H9 (cell line): ENCODE data around the gene NR2F2. TPM values are rescaled to one million over a fixed set of nuclear protein-coding genes. Genes with fewer than 3 reads are reported as not detected.

Source experiments
- DNase-seq: peaks from one replicate; pipeline ENCODE4 v3.0.0-alpha.2; 2017
- H2AFZ ChIP-seq: one replicate; pipeline ENCODE4 v1.6.1; 2013; ENCODE audit warnings: mild to moderate bottlenecking, low read length, control low read depth, moderate library complexity
- H2AK5ac ChIP-seq: 2 replicates; pipeline ENCODE4 v1.6.1; 2013; ENCODE audit warnings: low read length, control low read depth, mixed read lengths; ENCODE audit not compliant: insufficient read length
- H2BK120ac ChIP-seq: one replicate; pipeline ENCODE4 v1.6.1; 2013; ENCODE audit warnings: low read depth, mild to moderate bottlenecking, low read length, control low read depth, inconsistent platforms; ENCODE audit not compliant: poor library complexity, severe bottlenecking
- H2BK12ac ChIP-seq: 2 replicates; pipeline ENCODE4 v1.6.1; 2013; ENCODE audit warnings: low read length, control low read depth, mixed read lengths, low read depth; ENCODE audit not compliant: insufficient read length
- H2BK15ac ChIP-seq: 2 replicates; pipeline ENCODE4 v1.6.1; 2013; ENCODE audit warnings: low read depth, low read length, control low read depth
- H2BK20ac ChIP-seq: one replicate; pipeline ENCODE4 v1.6.1; 2013; ENCODE audit warnings: low read depth, mild to moderate bottlenecking, low read length, control low read depth, inconsistent platforms; ENCODE audit not compliant: poor library complexity, severe bottlenecking
- H2BK5ac ChIP-seq: 2 replicates; pipeline ENCODE4 v1.6.1; 2013; ENCODE audit warnings: low read length, control low read depth, mixed read lengths; ENCODE audit not compliant: insufficient read length
- H3K14ac ChIP-seq: 2 replicates; pipeline ENCODE4 v1.6.1; 2013; ENCODE audit warnings: low read length, control low read depth; ENCODE audit not compliant: insufficient read depth
- H3K18ac ChIP-seq: 2 replicates; pipeline ENCODE4 v1.6.1; 2013; ENCODE audit warnings: low read depth, mild to moderate bottlenecking, mixed read lengths, low read length, control low read depth; ENCODE audit not compliant: insufficient read length
- H3K23ac ChIP-seq: 2 replicates; pipeline ENCODE4 v1.6.1; 2013; ENCODE audit warnings: low read length, control low read depth, mixed read lengths, low read depth; ENCODE audit not compliant: insufficient read length
- H3K23me2 ChIP-seq: 2 replicates; pipeline ENCODE4 v1.6.1; 2013; ENCODE audit warnings: low read depth, mild to moderate bottlenecking, mixed read lengths, low read length, control low read depth; ENCODE audit not compliant: insufficient read length, poor library complexity, severe bottlenecking
- H3K27ac ChIP-seq: 2 replicates; pipeline ENCODE4 v1.5.1; 2013; ENCODE audit warnings: low read length, control low read depth, mixed read lengths, low read depth; ENCODE audit not compliant: insufficient read length
- H3K27me3 ChIP-seq: 2 replicates; pipeline ENCODE4 v1.6.1; 2013; ENCODE audit warnings: low read length, control low read depth, inconsistent platforms; ENCODE audit not compliant: insufficient read depth
- H3K4ac ChIP-seq: 2 replicates; pipeline ENCODE4 v1.6.1; 2013; ENCODE audit warnings: low read depth, mild to moderate bottlenecking, control low read depth, inconsistent platforms, low read length, moderate library complexity
- H3K4me1 ChIP-seq: 2 replicates; pipeline ENCODE4 v1.6.1; 2013; ENCODE audit warnings: low read length, control low read depth, inconsistent platforms; ENCODE audit not compliant: insufficient read depth
- H3K4me2 ChIP-seq: 2 replicates; pipeline ENCODE4 v1.6.1; 2013; ENCODE audit warnings: low read length, control low read depth, mixed read lengths; ENCODE audit not compliant: insufficient read length, insufficient read depth
- H3K56ac ChIP-seq: 2 replicates; pipeline ENCODE4 v1.6.1; 2013; ENCODE audit warnings: low read depth, mild to moderate bottlenecking, mixed read lengths, low read length, control low read depth; ENCODE audit not compliant: insufficient read length
- H3K79me1 ChIP-seq: 2 replicates; pipeline ENCODE4 v1.6.1; 2013; ENCODE audit warnings: low read depth, mild to moderate bottlenecking, moderate library complexity, low read length, control low read depth, inconsistent platforms; ENCODE audit not compliant: insufficient read depth, poor library complexity, severe bottlenecking
- H3K79me2 ChIP-seq: 2 replicates; pipeline ENCODE4 v1.6.1; 2013; ENCODE audit warnings: low read length, control low read depth, inconsistent platforms; ENCODE audit not compliant: insufficient read depth
- H3K9ac ChIP-seq: 2 replicates; pipeline ENCODE4 v1.6.1; 2013; ENCODE audit warnings: low read length, control low read depth, mixed read lengths; ENCODE audit not compliant: insufficient read length; ENCODE audit errors: extremely low read depth
- H3K9me3 ChIP-seq: one replicate; pipeline ENCODE4 v1.6.1; 2013; ENCODE audit warnings: low read depth, low read length, inconsistent platforms; ENCODE audit not compliant: control insufficient read depth
- H3T11ph ChIP-seq: one replicate; pipeline ENCODE4 v1.6.1; 2013; ENCODE audit warnings: mild to moderate bottlenecking, low read length, control low read depth, inconsistent platforms
- H4K20me1 ChIP-seq: one replicate; pipeline ENCODE4 v1.6.1; 2013; ENCODE audit not compliant: control insufficient read depth, insufficient read length, insufficient read depth
- H4K5ac ChIP-seq: 2 replicates; pipeline ENCODE4 v1.6.1; 2013; ENCODE audit warnings: low read depth, mild to moderate bottlenecking, mixed read lengths, low read length, control low read depth; ENCODE audit not compliant: insufficient read length
- H4K8ac ChIP-seq: replicated peaks from 2 replicates; pipeline ENCODE4 v1.6.1; 2013; ENCODE audit warnings: low read length, control low read depth, mixed read lengths, low read depth; ENCODE audit not compliant: insufficient read length
- H4K91ac ChIP-seq: 2 replicates; pipeline ENCODE4 v1.6.1; 2013; ENCODE audit warnings: low read depth, mild to moderate bottlenecking, moderate library complexity, mixed read lengths, low read length, control low read depth; ENCODE audit not compliant: insufficient read length
- H3K27ac Mint-ChIP-seq, 3 experiments: 2 replicates in 2 of 3; 3 replicates in 1 of 3; pipeline ENCODE4 v1.8.0; 2020 to 2021; ENCODE audit warnings: mixed read lengths in 3 of 3, mild to moderate bottlenecking in 1 of 3, moderate library complexity in 1 of 3
- H3K27me3 Mint-ChIP-seq: 2 replicates; pipeline ENCODE4 v1.8.0; 2021; ENCODE audit warnings: low read depth, mild to moderate bottlenecking, moderate library complexity, mixed read lengths
- H3K36me3 Mint-ChIP-seq, 3 experiments: 2 replicates in 2 of 3; 3 replicates in 1 of 3; pipeline ENCODE4 v1.8.0; 2020 to 2021; ENCODE audit warnings: low read depth in 3 of 3, mixed read lengths in 3 of 3; ENCODE audit not compliant: insufficient read depth in 1 of 3
- H3K4me1 Mint-ChIP-seq, 2 experiments: 2 replicates each; pipeline ENCODE4 v1.8.0; 2020; ENCODE audit warnings: mixed read lengths in 2 of 2
- H3K4me3 Mint-ChIP-seq, 2 experiments: 2 replicates in 1 of 2; 3 replicates in 1 of 2; pipeline ENCODE4 v1.8.0; 2020 to 2021; ENCODE audit warnings: mild to moderate bottlenecking in 2 of 2, mixed read lengths in 2 of 2, moderate library complexity in 1 of 2
- H3K9me3 Mint-ChIP-seq, 2 experiments: 2 replicates in 1 of 2; 3 replicates in 1 of 2; pipeline ENCODE4 v1.8.0; 2020; ENCODE audit warnings: mild to moderate bottlenecking in 2 of 2, mixed read lengths in 2 of 2, moderate library complexity in 1 of 2
- CTCF ChIP-seq: fragments of 200-600 bp; sonication (generic); conservative IDR thresholded peaks from 3 replicates; pipeline ENCODE4 v1.8.0; 2021; ENCODE audit warnings: antibody characterized with exemption, mild to moderate bottlenecking
- WGBS: extraction: QIAGEN DNeasy Blood & Tissue Kit; methylation state at CpG from one replicate; pipeline ENCODE4 v1.1.7; 2013; ENCODE audit warnings: missing lambda C conversion rate, low lambda C conversion rate, mixed read lengths; ENCODE audit not compliant: insufficient read length; ENCODE audit errors: extremely low coverage; 5-methylcytosine and 5-hydroxymethylcytosine counted together
- total RNA-seq: library from RNA; stranded (reverse); gene quantifications from 2 replicates; pipeline ENCODE4 v1.2.1, GENCODE V29; 2021

The NR2F2 gene
- total RNA-seq, 1 experiment from 2014 or later: 0.24 TPM

DNA sequence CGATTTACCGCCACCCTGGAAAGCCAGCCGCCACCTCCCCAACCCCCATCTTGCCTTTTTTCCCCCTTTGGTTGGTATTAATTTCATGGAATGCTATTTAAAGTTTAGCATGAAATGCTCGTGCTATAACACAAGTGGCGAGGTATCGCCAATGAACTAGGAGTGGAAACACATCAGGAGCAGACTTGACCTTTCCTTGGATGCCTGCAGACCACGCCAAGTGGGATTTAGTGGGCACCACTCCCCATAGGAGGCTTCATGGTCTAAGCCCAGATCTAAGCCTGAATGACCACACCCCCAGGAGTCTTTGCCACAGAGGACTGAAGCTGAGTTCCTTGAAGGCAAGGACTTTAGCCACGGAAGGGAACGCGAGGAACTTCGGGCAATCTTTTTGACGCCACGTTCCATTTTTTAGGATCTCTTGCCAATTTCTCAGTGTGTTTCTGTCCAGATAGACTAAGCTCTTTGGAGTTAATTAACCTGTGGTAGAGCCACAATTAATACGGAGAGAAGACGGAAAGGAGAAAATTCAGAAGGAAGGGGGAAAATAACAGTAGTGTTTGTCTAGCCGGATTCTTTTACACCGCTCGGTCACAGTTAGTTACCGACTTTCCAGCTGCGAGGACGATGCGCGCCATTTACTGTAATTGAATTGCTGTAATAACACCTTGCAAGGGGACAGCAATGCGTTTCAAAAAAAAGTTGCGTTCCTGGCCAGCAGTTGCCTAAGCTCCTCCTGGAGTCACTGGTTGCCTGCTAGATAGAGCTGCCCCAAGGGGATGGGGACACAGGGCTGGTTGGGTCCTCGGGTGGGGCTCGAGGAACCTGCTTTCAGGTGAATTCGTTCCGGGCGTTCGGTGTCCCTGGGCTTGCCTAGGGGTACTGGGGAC, 37.1 kb downstream of the NR2F2 start:
- peaks cover 2 to 3% of the 10 kb centered on the region in 2 experiments; a peak in 2 of 5 replicates for H3K9me3 Mint-ChIP-seq
- Histone ChIP-seq H3T11ph (no peak overlapping the region), H3K4me1 (no peaks in the 10 kb centered on the region), H3K9ac (no peak overlapping the region), H4K20me1 (no peaks in the 10 kb centered on the region), H2AK5ac (no peak overlapping the region), H2BK120ac (no peak overlapping the region), H2BK20ac (no peak overlapping the region), H3K56ac (no peak overlapping the region), H3K4ac (no peak overlapping the region), H4K91ac (no peak overlapping the region), H3K14ac (no peak overlapping the region), H3K27me3 (peaks cover 98% of the 10 kb centered on the region), H3K18ac (no peak overlapping the region), H3K79me1 (no peaks in the 10 kb centered on the region), H4K8ac (no peak overlapping the region), H3K4me2 (no peak overlapping the region), H2AFZ (no peak overlapping the region), H3K23ac (no peak overlapping the region), H2BK5ac (no peak overlapping the region), H3K79me2 (no peaks in the 10 kb centered on the region), H3K23me2 (peaks cover 3% of the 10 kb centered on the region), H4K5ac (no peak overlapping the region), H2BK12ac (no peak overlapping the region), H2BK15ac (no peak overlapping the region; the same call in 1 of the 2 replicates), H3K9me3 (no peaks in the 10 kb centered on the region), H3K27ac (no peak overlapping the region)
- no peak overlapping the region for H3K27ac Mint-ChIP-seq
- peaks cover 19 to 60% of the 10 kb centered on the region in 2 experiments for H3K4me1 Mint-ChIP-seq
- peak overlapping the region in 1 of 2 experiments; percentile 66; a peak in 3 of 5 replicates for H3K4me3 Mint-ChIP-seq
- no CpG with 5 or more reads among the region's 31 CpGs for WGBS
- TF ChIP-seq CTCF: no peak
- DNase-seq: peak; percentile 50
- no peaks in the 10 kb centered on the region; a peak in 1 of 7 replicates for H3K36me3 Mint-ChIP-seq
- no peaks in the 10 kb centered on the region; the same call in 1 of the 2 replicates for H3K27me3 Mint-ChIP-seq
